ENCODE data around the gene SPATA2L. TPM values are rescaled to one million over a fixed set of nuclear protein-coding genes. Genes with fewer than 3 reads are reported as not detected.

Gene SPATA2L
- total and polyA plus RNA-seq, 2 of the 8 experiments (the other 6 are each of a cell fraction or from before 2014, with no cell fraction given): 9.3 to 12.5 TPM

- peaks cover 0 to 24% of the 10 kb centered on the region in 2 experiments for H4K20me1 ChIP-seq (replicated peaks in 1 of 2; ENCODE audit: control insufficient read depth in 1 of 2, insufficient read depth in 2 of 2, low read length in 2 of 2)
- peaks cover 4% of the 10 kb centered on the region; the same call in 1 of the 2 replicates for H3K23me2 ChIP-seq (ENCODE audit: low read depth, low read length)
- H2AK5ac ChIP-seq (ENCODE audit: low read depth, low read length): no peak overlapping the region
- TF ChIP-seq SP4 (IDR thresholded peaks at IDR 0.05; ENCODE audit: low read length) (no peak), POLR2A (IDR thresholded peaks at IDR 0.05; ENCODE audit: control extremely low read depth in 1 of 2, low read depth in 2 of 2, low read length in 2 of 2) (no peak), TEAD4 (IDR thresholded peaks at IDR 0.05; ENCODE audit: low read depth, low read length) (0 out of 2 replicates have a peak, but pooled peaks have one; percentile 20), SAP30 (IDR thresholded peaks at IDR 0.05; ENCODE audit: insufficient read depth, insufficient replicate concordance, low read length) (no peak)
- H3K9ac ChIP-seq (replicated peaks in 1 of 4; ENCODE audit: extremely low read depth in 1 of 4, low read depth in 3 of 4, low read length in 3 of 4): no peak overlapping the region
- CTCF ChIA-PET (ENCODE audit: partially characterized antibody): interaction anchor here (1.2 to 1.4 kb wide), 2 partner anchors 24 to 92 kb away, joined by 3 to 4 read pairs; no protein-coding TSS in a partner anchor
- H2BK5ac ChIP-seq (ENCODE audit: low read depth, low read length): no peak overlapping the region
- H3K36me3 ChIP-seq (ENCODE audit: control insufficient read depth in 2 of 4, insufficient read depth in 4 of 4, low read length in 3 of 4): peaks cover 3 to 33% (median 18%) of the 10 kb centered on the region in 4 experiments; a peak in 7 of 8 replicates
- POLR2A ChIA-PET (ENCODE audit: partially characterized antibody): interaction anchor here (0.6 to 1.4 kb wide), 3 partner anchors 11 to 29 kb away, joined by 3 read pairs; partner anchors contain the start of gene VPS9D1
- no peak overlapping the region for H2BK12ac ChIP-seq (ENCODE audit: low read depth, low read length)
- no peak overlapping the region for H3K56ac ChIP-seq (replicated peaks; ENCODE audit: insufficient read length, low read depth, low read length)
- H3K9me3 ChIP-seq (ENCODE audit: insufficient read depth in 2 of 2, low read depth in 1 of 2, low read length in 1 of 2): no peaks in the 10 kb centered on the region
- H2BK120ac ChIP-seq (replicated peaks; ENCODE audit: low read depth, low read length): no peak overlapping the region
- H4K5ac ChIP-seq (ENCODE audit: insufficient read length, low read depth, low read length): no peak overlapping the region
- no peak overlapping the region for H3K4me3 ChIP-seq (ENCODE audit: extremely low read depth in 1 of 4, insufficient read depth in 2 of 4, low read depth in 3 of 4, low read length in 4 of 4)
- H3K4me1 ChIP-seq (replicated peaks in 1 of 4; ENCODE audit: control insufficient read depth in 3 of 4, insufficient read depth in 4 of 4, low read length in 3 of 4): peaks cover 0 to 7% (median 2%) of the 10 kb centered on the region in 4 experiments; a peak in 4 of 7 replicates
- DNase-seq (ENCODE audit: low read depth in 1 of 2, low spot score in 2 of 2): no peak
- 91% methylated on average over 13 of the region's 13 CpGs; no CpG with 5 or more reads in 1 of the 2 experiments for WGBS, 2 experiments (ENCODE audit: extremely low coverage in 1 of 2, insufficient coverage in 1 of 2, insufficient read length in 1 of 2, insufficient replicate concordance in 2 of 2, low coverage in 1 of 2, low lambda C conversion rate in 2 of 2, missing lambda C conversion rate in 1 of 2)
- no peak overlapping the region for H4K8ac ChIP-seq (ENCODE audit: extremely low read depth, insufficient read depth, low read length)
- H3K23ac ChIP-seq (ENCODE audit: insufficient read length): no peak overlapping the region
- H4K91ac ChIP-seq (replicated peaks; ENCODE audit: insufficient read length, low read length): no peak overlapping the region
- no peak overlapping the region for H2AFZ ChIP-seq (ENCODE audit: low read length)
- peaks cover 11% of the 10 kb centered on the region for H3K79me1 ChIP-seq (ENCODE audit: low read depth, low read length)
- no peak overlapping the region for H3K14ac ChIP-seq (ENCODE audit: insufficient read length)
- no peak overlapping the region for H2BK20ac ChIP-seq (ENCODE audit: low read length)
- FAIRE-seq: no peak
- H3K4ac ChIP-seq (replicated peaks; ENCODE audit: insufficient read length, low read depth, low read length): no peak overlapping the region
- H3K4me2 ChIP-seq (ENCODE audit: insufficient read depth in 1 of 2, low read depth in 2 of 2, low read length in 2 of 2): no peak overlapping the region
- H3K79me2 ChIP-seq (ENCODE audit: control insufficient read depth in 1 of 2, insufficient read depth in 2 of 2, low read length in 2 of 2): peaks cover 0 to 11% of the 10 kb centered on the region in 2 experiments; a peak in 1 of 4 replicates
- H3K27ac ChIP-seq (ENCODE audit: low read depth, low read length): no peak overlapping the region
- H3K18ac ChIP-seq (ENCODE audit: extremely low read depth, low read length): no peak overlapping the region
- H2BK15ac ChIP-seq (ENCODE audit: low read length): no peak overlapping the region
- no peaks in the 10 kb centered on the region for H3K27me3 ChIP-seq (replicated peaks in 1 of 4; ENCODE audit: control insufficient read depth in 3 of 4, extremely low read depth in 1 of 4, insufficient read depth in 3 of 4, low read length in 3 of 4)
These were observed 9.4 kb downstream of the SPATA2L start for GRCh38 chr16:89691986-89692569.

Data from H1 (cell line).